Stimulated activated memory B cell treated with anti-CD40 and anti-IgM and Interleukin-4, amounts not matched to agents 10 μg/mL and 1 μg/mL and 100 μg/mL, for 72 hours (primary cell): ENCODE results near the gene FAM81B.
"Not testable (repeated sequence)": the region's sequence is repeated elsewhere in the genome, so short reads cannot be mapped to it uniquely, and the experiment has no call there.

Experiments
- ATAC-seq: fragments of 150-1000 bp; cut with Tn5 transposase; 2 replicates; pipeline ENCODE4 v1.10.0; 2021
- H3K27ac Mint-ChIP-seq: one replicate; pipeline ENCODE4 v1.8.0; 2022; ENCODE audit warnings: mild to moderate bottlenecking, mixed read lengths
- H3K27me3 Mint-ChIP-seq: one replicate; pipeline ENCODE4 v1.8.0; 2022; ENCODE audit warnings: mixed read lengths
- H3K36me3 Mint-ChIP-seq: one replicate; pipeline ENCODE4 v1.8.0; 2022; ENCODE audit warnings: mixed read lengths
- H3K4me1 Mint-ChIP-seq: one replicate; pipeline ENCODE4 v1.8.0; 2022; ENCODE audit warnings: mixed read lengths
- H3K4me3 Mint-ChIP-seq: one replicate; pipeline ENCODE4 v1.8.0; 2022; ENCODE audit warnings: mild to moderate bottlenecking, moderate library complexity, mixed read lengths
- H3K9me3 Mint-ChIP-seq: one replicate; pipeline ENCODE4 v1.8.0; 2022; ENCODE audit warnings: mixed read lengths

Gene FAM81B

GRCh38 chr5:95390812-95391492, at the start of gene FAM81B:
Gene FAM81B, plus strand, starts transcription at chr5:95391366. Its CDS starts 24 bp downstream, at chr5:95391390.
- Mint-ChIP-seq H3K27me3 (no peaks in the 10 kb centered on the region), H3K4me1 (no peaks in the 10 kb centered on the region), H3K36me3 (no peaks in the 10 kb centered on the region), H3K4me3 (no peak within 1 kb of the TSS), H3K27ac (no peak within 1 kb of the TSS), H3K9me3 (peaks cover 5% of the 10 kb centered on the region)
- no peak for ATAC-seq

GRCh38 chr5:95341444-95341843, 49.7 kb upstream of the FAM81B start:
- not testable (repeated sequence) for H3K4me1 Mint-ChIP-seq, H3K27ac Mint-ChIP-seq, H3K4me3 Mint-ChIP-seq, H3K36me3 Mint-ChIP-seq, H3K27me3 Mint-ChIP-seq, ATAC-seq, H3K9me3 Mint-ChIP-seq

- Mint-ChIP-seq H3K27ac (no peak overlapping the region), H3K27me3 (no peaks in the 10 kb centered on the region), H3K4me1 (no peaks in the 10 kb centered on the region), H3K4me3 (no peak overlapping the region), H3K36me3 (no peaks in the 10 kb centered on the region), H3K9me3 (peaks cover 3% of the 10 kb centered on the region)
- no peak for ATAC-seq
Measured at GRCh38 chr5:95347506-95348120, 43.6 kb upstream of the FAM81B start.

- peaks cover 3% of the 10 kb centered on the region for H3K9me3 Mint-ChIP-seq
- H3K36me3 Mint-ChIP-seq, result no peaks in the 10 kb centered on the region
- no peaks in the 10 kb centered on the region for H3K4me1 Mint-ChIP-seq
- ATAC-seq, result no peak
- H3K4me3 Mint-ChIP-seq, result no peak overlapping the region
- H3K27me3 Mint-ChIP-seq, result no peaks in the 10 kb centered on the region
- no peak overlapping the region for H3K27ac Mint-ChIP-seq
Measured at GRCh38 chr5:95350631-95351030, 40.5 kb upstream of the FAM81B start.

- H3K9me3 Mint-ChIP-seq, result peaks cover 3% of the 10 kb centered on the region
- no peaks in the 10 kb centered on the region for H3K27me3 Mint-ChIP-seq
- no peaks in the 10 kb centered on the region for H3K36me3 Mint-ChIP-seq
- no peaks in the 10 kb centered on the region for H3K4me1 Mint-ChIP-seq
- H3K4me3 Mint-ChIP-seq, result no peak overlapping the region
- no peak for ATAC-seq
- no peak overlapping the region for H3K27ac Mint-ChIP-seq
Measured at GRCh38 chr5:95352691-95353090, 38.5 kb upstream of the FAM81B start.

- no peaks in the 10 kb centered on the region for H3K36me3 Mint-ChIP-seq
- H3K4me1 Mint-ChIP-seq, result no peaks in the 10 kb centered on the region
- no peak for ATAC-seq
- H3K27me3 Mint-ChIP-seq, result no peaks in the 10 kb centered on the region
- peaks cover 5% of the 10 kb centered on the region for H3K9me3 Mint-ChIP-seq
- no peak overlapping the region for H3K27ac Mint-ChIP-seq
- no peak overlapping the region for H3K4me3 Mint-ChIP-seq
Measured at GRCh38 chr5:95358320-95358719, 32.8 kb upstream of the FAM81B start.

- peaks cover 8% of the 10 kb centered on the region for H3K9me3 Mint-ChIP-seq
- ATAC-seq, result no peak
- H3K4me1 Mint-ChIP-seq, result no peaks in the 10 kb centered on the region
- H3K27me3 Mint-ChIP-seq, result no peaks in the 10 kb centered on the region
- H3K36me3 Mint-ChIP-seq, result no peaks in the 10 kb centered on the region
- H3K27ac Mint-ChIP-seq, result no peak overlapping the region
- H3K4me3 Mint-ChIP-seq, result no peak overlapping the region
Measured at GRCh38 chr5:95358848-95359247, 32.3 kb upstream of the FAM81B start.

- not testable (repeated sequence) for H3K27me3 Mint-ChIP-seq, H3K27ac Mint-ChIP-seq, H3K4me1 Mint-ChIP-seq, H3K36me3 Mint-ChIP-seq, ATAC-seq, H3K4me3 Mint-ChIP-seq
- peaks cover 14% of the 10 kb centered on the region for H3K9me3 Mint-ChIP-seq
Measured at GRCh38 chr5:95360667-95361066, 30.5 kb upstream of the FAM81B start.

- Mint-ChIP-seq H3K9me3 (peaks cover 14% of the 10 kb centered on the region), H3K4me3 (no peak overlapping the region), H3K27me3 (peaks cover 14% of the 10 kb centered on the region)
Measured at GRCh38 chr5:95365302-95366095, 25.7 kb upstream of the FAM81B start.

GRCh38 chr5:95369782-95370181, 21.4 kb upstream of the FAM81B start:
- peaks cover 32% of the 10 kb centered on the region for H3K27me3 Mint-ChIP-seq
- H3K4me1 Mint-ChIP-seq, result no peaks in the 10 kb centered on the region
- ATAC-seq, result peak; percentile 36
- H3K4me3 Mint-ChIP-seq, result no peak overlapping the region
- H3K9me3 Mint-ChIP-seq, result peaks cover 4% of the 10 kb centered on the region
- no peak overlapping the region for H3K27ac Mint-ChIP-seq
- H3K36me3 Mint-ChIP-seq, result no peaks in the 10 kb centered on the region

More at GRCh38 chr5:95365302-95366095, 25.7 kb upstream of the FAM81B start:
- no peaks in the 10 kb centered on the region for H3K36me3 Mint-ChIP-seq
- no peak for ATAC-seq
- H3K27ac Mint-ChIP-seq, result no peak overlapping the region
- H3K4me1 Mint-ChIP-seq, result no peaks in the 10 kb centered on the region

- peaks cover 33% of the 10 kb centered on the region for H3K27me3 Mint-ChIP-seq
- H3K4me3 Mint-ChIP-seq, result no peak overlapping the region
- H3K36me3 Mint-ChIP-seq, result no peaks in the 10 kb centered on the region
- no peaks in the 10 kb centered on the region for H3K4me1 Mint-ChIP-seq
- ATAC-seq, result no peak
- no peak overlapping the region for H3K27ac Mint-ChIP-seq
- no peaks in the 10 kb centered on the region for H3K9me3 Mint-ChIP-seq
Measured at GRCh38 chr5:95374061-95374460, 17.1 kb upstream of the FAM81B start.

- H3K4me1 Mint-ChIP-seq, result peaks cover 9% of the 10 kb centered on the region
- H3K9me3 Mint-ChIP-seq, result peaks cover 5% of the 10 kb centered on the region
- H3K27ac Mint-ChIP-seq, result no peak overlapping the region
Measured at GRCh38 chr5:95375591-95375990, 15.6 kb upstream of the FAM81B start.

GRCh38 chr5:95379133-95379532, 12.0 kb upstream of the FAM81B start:
- no peak for ATAC-seq

More at GRCh38 chr5:95375591-95375990, 15.6 kb upstream of the FAM81B start:
- Mint-ChIP-seq H3K36me3 (no peaks in the 10 kb centered on the region), H3K27me3 (peaks cover 29% of the 10 kb centered on the region), H3K4me3 (no peak overlapping the region)
- ATAC-seq, result no peak

GRCh38 chr5:95380103-95380628, 11.0 kb upstream of the FAM81B start:
- ATAC-seq, result no peak
- peaks cover 5% of the 10 kb centered on the region for H3K9me3 Mint-ChIP-seq

More at GRCh38 chr5:95379133-95379532, 12.0 kb upstream of the FAM81B start:
- Mint-ChIP-seq H3K27ac (no peak overlapping the region), H3K4me3 (no peak overlapping the region), H3K4me1 (peaks cover 9% of the 10 kb centered on the region), H3K27me3 (peaks cover 30% of the 10 kb centered on the region), H3K9me3 (peaks cover 5% of the 10 kb centered on the region), H3K36me3 (no peaks in the 10 kb centered on the region)

GRCh38 chr5:95382801-95383200, 8.4 kb upstream of the FAM81B start:
- H3K27me3 Mint-ChIP-seq, result peaks cover 21% of the 10 kb centered on the region
- ATAC-seq, result no peak

More at GRCh38 chr5:95380103-95380628, 11.0 kb upstream of the FAM81B start:
- no peak overlapping the region for H3K27ac Mint-ChIP-seq
- H3K4me3 Mint-ChIP-seq, result no peak overlapping the region
- H3K27me3 Mint-ChIP-seq, result peaks cover 21% of the 10 kb centered on the region
- H3K4me1 Mint-ChIP-seq, result peaks cover 9% of the 10 kb centered on the region
- H3K36me3 Mint-ChIP-seq, result no peaks in the 10 kb centered on the region

More at GRCh38 chr5:95382801-95383200, 8.4 kb upstream of the FAM81B start:
- Mint-ChIP-seq H3K9me3 (peaks cover 5% of the 10 kb centered on the region), H3K4me1 (peaks cover 9% of the 10 kb centered on the region), H3K36me3 (no peaks in the 10 kb centered on the region), H3K4me3 (no peak overlapping the region), H3K27ac (no peak overlapping the region)
